Skin of body (tissue), 2 donors: ENCODE data around the gene SPINT2. TPM values are rescaled to one million over a fixed set of nuclear protein-coding genes. Genes with fewer than 3 reads are reported as not detected.
A peak's percentile ranks its signal among the peaks of the same experiment; 100 is the strongest.
"Not testable (repeated sequence)": the region's sequence is repeated elsewhere in the genome, so short reads cannot be mapped to it uniquely, and the experiment has no call there.

Source experiments
- DNase-seq: peaks from one replicate; lab custom pipeline; 2025; lab: John Stamatoyannopoulos, UW
- total RNA-seq: library from RNA; depleted of rRNA; stranded (reverse); fragments of >200 nt; gene quantifications from one replicate; pipeline ENCODE4 v1.2.3, GENCODE V29; 2014

The SPINT2 gene
- 78.6 TPM for total RNA-seq

- no peak for DNase-seq
Measured at GRCh38 chr19:38264486-38265212, at the start of gene SPINT2. Gene SPINT2, plus strand, starts transcription at chr19:38264573. Its CDS starts 320 bp downstream, at chr19:38264893.

- no peak for DNase-seq
Measured at GRCh38 chr19:38216785-38217641, 47.4 kb upstream of the SPINT2 start.

- no peak for DNase-seq
Measured at GRCh38 chr19:38218204-38218603, 46.2 kb upstream of the SPINT2 start.

- DNase-seq = no peak
Measured at GRCh38 chr19:38219221-38219620, 45.2 kb upstream of the SPINT2 start.

GRCh38 chr19:38221421-38221820 lies 43.0 kb upstream of the SPINT2 start:
- DNase-seq = no peak

GRCh38 chr19:38221919-38222830 lies 42.2 kb upstream of the SPINT2 start:
- no peak for DNase-seq

- DNase-seq = no peak
Measured at GRCh38 chr19:38223119-38223523, 41.3 kb upstream of the SPINT2 start.

- no peak for DNase-seq
Measured at GRCh38 chr19:38223617-38224013, 40.8 kb upstream of the SPINT2 start.

- no peak for DNase-seq
Measured at GRCh38 chr19:38224014-38224862, 40.1 kb upstream of the SPINT2 start, which contains the start of gene DPF1. Gene DPF1, minus strand, starts transcription at chr19:38224222. Its CDS starts 80 bp downstream, at chr19:38224142.

GRCh38 chr19:38224863-38225218 lies 39.5 kb upstream of the SPINT2 start:
- DNase-seq = not testable (repeated sequence)

- no peak for DNase-seq
Measured at GRCh38 chr19:38227287-38228004, 36.9 kb upstream of the SPINT2 start.

GRCh38 chr19:38228005-38228377 lies 36.4 kb upstream of the SPINT2 start:
- DNase-seq = no peak

- DNase-seq = no peak
Measured at GRCh38 chr19:38228491-38229439, 35.6 kb upstream of the SPINT2 start.

- DNase-seq = peak; percentile 52
Measured at GRCh38 chr19:38229585-38230073, 34.7 kb upstream of the SPINT2 start.

GRCh38 chr19:38230506-38231133 lies 33.8 kb upstream of the SPINT2 start:
- DNase-seq = not testable (repeated sequence)

GRCh38 chr19:38231918-38232317 lies 32.5 kb upstream of the SPINT2 start:
- DNase-seq = no peak

- no peak for DNase-seq
Measured at GRCh38 chr19:38233740-38234251, 30.6 kb upstream of the SPINT2 start.

GRCh38 chr19:38234615-38235014 lies 29.8 kb upstream of the SPINT2 start:
- DNase-seq = no peak
